GM12878 (cell line): ENCODE data around the gene RBM12. TPM values are rescaled to one million over a fixed set of nuclear protein-coding genes. Genes with fewer than 3 reads are reported as not detected.

ENCODE experiments used
- ATAC-seq: fragments of 200-7000 bp; cut with Tn5 transposase; 3 replicates; pipeline ENCODE4 v1.9.1; 2020; ENCODE audit warnings: mild to moderate bottlenecking, moderate library complexity
- BruUV-seq: library from RNA; stranded (reverse); fragments of 400-500 nt; replicated peaks from 2 replicates; lab custom pipeline; 2021; lab: Mats Ljungman, UMichigan
- CTCF ChIA-PET: fragments of 300-600 bp; sonication (Branson Sonifier 250); formaldehyde crosslinking; extraction: SDS; loops from one replicate; lab custom pipeline; 2021; ENCODE audit warnings: inconsistent platforms; lab: Yijun Ruan, JAX
- POLR2A ChIA-PET: fragments of 350-600 bp; formaldehyde crosslinking; extraction: SDS; loops from one replicate; lab custom pipeline; 2021; ENCODE audit warnings: inconsistent platforms; lab: Charles Lee
- RAD21 ChIA-PET: fragments of 300-600 bp; sonication (Branson Sonifier 250); formaldehyde crosslinking; loops from one replicate; lab custom pipeline; 2023; ENCODE audit warnings: antibody characterized with exemption; ENCODE audit not compliant: unreplicated experiment; lab: Charles Lee
- SMC1A ChIA-PET: fragments of 300-600 bp; sonication (Branson Sonifier 250); formaldehyde crosslinking; loops from one replicate; lab custom pipeline; 2023; ENCODE audit not compliant: unreplicated experiment, uncharacterized antibody; lab: Charles Lee
- DNase-seq: peaks from one replicate; pipeline ENCODE4 v3.0.0-alpha.2; 2011; ENCODE audit warnings: low read depth, low spot score
- FAIRE-seq: peaks from 3 replicates; lab custom pipeline; 2011; peaks lifted over from hg19 to GRCh38; lab: Jason Lieb, UNC
- H2AFZ ChIP-seq: 2 replicates; pipeline ENCODE4 v1.6.0; 2011; ENCODE audit warnings: low read depth, low read length, control low read depth; ENCODE audit not compliant: control insufficient read depth
- H3K27ac ChIP-seq: 2 replicates; pipeline ENCODE4 v1.5.1; 2011; ENCODE audit warnings: control low read depth; ENCODE audit not compliant: control insufficient read depth, insufficient read depth
- H3K27me3 ChIP-seq, 2 experiments: replicated peaks in 1 of 2; 2 replicates each; pipeline versions ENCODE4 v1.6.0 to v1.6.1; 2011; ENCODE audit warnings: low read length in 1 of 2; ENCODE audit not compliant: control insufficient read depth in 2 of 2, insufficient read depth in 2 of 2
- H3K36me3 ChIP-seq, 2 experiments: 2 replicates each; pipeline ENCODE4 v1.5.1; 2011; ENCODE audit warnings: low read length in 1 of 2; ENCODE audit not compliant: control insufficient read depth in 2 of 2, insufficient read depth in 2 of 2
- H3K4me1 ChIP-seq: 2 replicates; pipeline ENCODE4 v1.6.1; 2011; ENCODE audit warnings: mild to moderate bottlenecking, low read length, moderate library complexity, mixed read lengths; ENCODE audit not compliant: control insufficient read depth, insufficient read depth
- H3K4me2 ChIP-seq: 2 replicates; pipeline ENCODE4 v1.6.0; 2011; ENCODE audit warnings: control low read depth; ENCODE audit not compliant: control insufficient read depth, insufficient read depth
- H3K4me3 ChIP-seq: fragments of 200-600 bp; sonication (generic); 2 replicates; pipeline ENCODE4 v1.5.1; 2016
- H3K79me2 ChIP-seq: 2 replicates; pipeline ENCODE4 v1.6.0; 2011; ENCODE audit warnings: low read length; ENCODE audit not compliant: control insufficient read depth, insufficient read depth
- H3K9ac ChIP-seq: 2 replicates; pipeline ENCODE4 v1.8.0; 2011; ENCODE audit warnings: low read length, control low read depth, mixed read lengths; ENCODE audit not compliant: control insufficient read depth, insufficient read depth
- H3K9me3 ChIP-seq: replicated peaks from 3 replicates; pipeline ENCODE4 v1.5.1; 2011; ENCODE audit warnings: mild to moderate bottlenecking, low read length; ENCODE audit not compliant: control insufficient read depth, insufficient read depth
- H4K20me1 ChIP-seq: 2 replicates; pipeline ENCODE4 v1.6.0; 2011; ENCODE audit not compliant: control insufficient read depth, insufficient read depth
- ATF7 ChIP-seq: fragments of 450-650 bp; IDR thresholded peaks from 2 replicates; pipeline ENCODE4 v1.6.1; 2016; ENCODE audit warnings: low read depth, mild to moderate bottlenecking
- POLR2AphosphoS2 ChIP-seq: IDR thresholded peaks from 2 replicates; pipeline ENCODE4 v1.6.1; 2011; ENCODE audit warnings: low read depth, mild to moderate bottlenecking, low read length, improper control_type of control experiment, moderate library complexity
- RFX5 ChIP-seq: IDR thresholded peaks from 2 replicates; pipeline ENCODE4 v1.6.1; 2011; ENCODE audit warnings: low read depth, low read length, improper control_type of control experiment
- SUPT20H ChIP-seq: IDR thresholded peaks from 2 replicates; pipeline ENCODE4 v1.6.1; 2011; ENCODE audit warnings: low read depth, mild to moderate bottlenecking, low read length, moderate library complexity, borderline replicate concordance; ENCODE audit not compliant: control insufficient read depth
- TBL1XR1 ChIP-seq: IDR thresholded peaks from 2 replicates; pipeline ENCODE4 v1.6.1; 2012; ENCODE audit warnings: low read depth, low read length, improper control_type of control experiment
- TCF7 ChIP-seq: IDR thresholded peaks from 2 replicates; pipeline ENCODE4 v1.6.1; 2014; ENCODE audit warnings: antibody characterized with exemption, borderline replicate concordance
- WGBS: methylation state at CpG from one replicate; pipeline ENCODE4 v1.1.6; 2016; ENCODE audit warnings: low lambda C conversion rate; ENCODE audit not compliant: insufficient replicate concordance, insufficient coverage; ENCODE audit errors: missing lambda C conversion rate; 5-methylcytosine and 5-hydroxymethylcytosine counted together
- in situ Hi-C: fragments of 300-500 bp; cut with MboI; formaldehyde crosslinking; loops from 9 replicates; pipeline ENCODE4 v1.14.3; 2018; ENCODE audit warnings: mixed read lengths
- intact Hi-C: fragments of 100-400 bp; cut with micrococcal nuclease; formaldehyde crosslinking; loops from one replicate; pipeline ENCODE4 v1.14.2; 2022; ENCODE audit not compliant: unreplicated experiment
- polyA plus RNA-seq, 11 experiments: library from polyadenylated mRNA; depleted of rRNA in 4 of 11; unstranded in 6 of 11; stranded (reverse) in 5 of 11; fragments of >200 nt; fragmentation: Nextera tagmentation in 4 of 11; fragmentation: Illumina TruSeq in 1 of 11; extraction: Ambion mirVana in 4 of 11; extraction: Trizol in 1 of 11; gene quantifications; 1 replicate in 1 of 11; 2 replicates in 10 of 11; pipeline versions ENCODE4 v1.2.1 to v1.2.3, GENCODE V29; 2011 to 2016; ENCODE audit warnings: inconsistent platforms in 2 of 11, missing spikeins in 2 of 11, low read depth in 1 of 11
- total RNA-seq, 4 experiments: library from RNA; depleted of rRNA in 3 of 4; stranded (reverse); fragments of >200 nt in 3 of 4; fragmentation: Illumina TruSeq in 1 of 4; extraction: Trizol in 1 of 4; gene quantifications; 2 replicates each; pipeline versions ENCODE4 v1.2.1 to v1.2.3, GENCODE V29; 2013 to 2021
- TF ChIP-seq, protein P1 (sequence below): fragments of 450-650 bp; IDR thresholded peaks from 2 replicates; pipeline ENCODE4 v1.6.1; 2016; ENCODE audit warnings: mild to moderate bottlenecking, moderate library complexity, borderline replicate concordance
- TF ChIP-seq, protein P2 (sequence below): fragments of 450-650 bp; IDR thresholded peaks from 2 replicates; pipeline ENCODE4 v1.6.1; 2018; ENCODE audit warnings: borderline replicate concordance, mild to moderate bottlenecking; ENCODE audit not compliant: partially characterized antibody
- TF ChIP-seq, protein P3 (sequence below): fragments of 450-650 bp; conservative IDR thresholded peaks from 2 replicates; pipeline ENCODE4 v1.6.1; 2017; ENCODE audit warnings: mild to moderate bottlenecking, moderate library complexity
- TF ChIP-seq, protein P4 (sequence below): fragments of 450-650 bp; IDR thresholded peaks from 2 replicates; pipeline ENCODE4 v1.6.1; 2017; ENCODE audit warnings: low read depth, mild to moderate bottlenecking, moderate library complexity
- TF ChIP-seq, protein P5 (sequence below): fragments of 450-650 bp; IDR thresholded peaks from 2 replicates; pipeline ENCODE4 v1.6.1; 2017; ENCODE audit warnings: mild to moderate bottlenecking

RBM12 gene
- total and polyA plus RNA-seq, 10 of the 15 experiments (the other 5 are each of a cell fraction or from before 2014, with no cell fraction given) = 4.7 to 153 (median 58.5) TPM

DNA sequence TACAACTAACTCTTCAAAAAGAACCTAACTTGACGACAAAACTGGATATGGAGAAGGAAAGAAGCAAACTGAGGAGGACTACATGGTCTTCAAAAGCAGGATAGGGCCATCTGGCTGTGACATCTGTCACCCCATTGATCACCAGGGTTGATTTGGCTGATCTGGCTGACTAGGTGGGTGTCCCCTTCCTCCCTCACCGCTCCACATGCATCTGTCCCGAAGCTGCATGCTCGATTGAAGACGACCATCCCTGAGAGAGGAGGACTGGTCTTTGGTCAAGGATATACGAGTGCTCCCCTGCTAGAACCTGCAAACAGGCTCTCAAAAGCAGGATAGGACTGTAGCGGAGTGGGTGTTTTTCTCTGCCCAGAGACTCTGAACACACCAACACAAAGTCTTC lies 21.7 kb downstream of the RBM12 start:
- Histone ChIP-seq H4K20me1 (no peaks in the 10 kb centered on the region; the same call in 1 of the 2 replicates), H3K4me1 (no peaks in the 10 kb centered on the region), H3K27ac (no peak overlapping the region), H2AFZ (no peak overlapping the region), H3K79me2 (peaks cover 2% of the 10 kb centered on the region), H3K4me3 (no peak overlapping the region), H3K27me3 (no peaks in the 10 kb centered on the region), H3K9me3 (no peaks in the 10 kb centered on the region), H3K9ac (no peak overlapping the region), H3K36me3 (0 out of 4 replicates have a peak, but pooled peaks cover 0 to 7% of the 10 kb centered on the region in 2 experiments), H3K4me2 (no peak overlapping the region)
- ChIA-PET RAD21 (no interaction called here), CTCF (no interaction called here), SMC1A (no interaction called here), POLR2A (no interaction called here)
- in situ Hi-C loops = no loop called here
- intact Hi-C loops = no loop called here
- no TSS peak for BruUV-seq
- DNase-seq (no peak), ATAC-seq (no peak), FAIRE-seq (no peak)
- WGBS = 96% methylated on average over 7 of the region's 7 CpGs
- no peak for TF ChIP-seq TCF7
- TF ChIP-seq, protein P1, sequence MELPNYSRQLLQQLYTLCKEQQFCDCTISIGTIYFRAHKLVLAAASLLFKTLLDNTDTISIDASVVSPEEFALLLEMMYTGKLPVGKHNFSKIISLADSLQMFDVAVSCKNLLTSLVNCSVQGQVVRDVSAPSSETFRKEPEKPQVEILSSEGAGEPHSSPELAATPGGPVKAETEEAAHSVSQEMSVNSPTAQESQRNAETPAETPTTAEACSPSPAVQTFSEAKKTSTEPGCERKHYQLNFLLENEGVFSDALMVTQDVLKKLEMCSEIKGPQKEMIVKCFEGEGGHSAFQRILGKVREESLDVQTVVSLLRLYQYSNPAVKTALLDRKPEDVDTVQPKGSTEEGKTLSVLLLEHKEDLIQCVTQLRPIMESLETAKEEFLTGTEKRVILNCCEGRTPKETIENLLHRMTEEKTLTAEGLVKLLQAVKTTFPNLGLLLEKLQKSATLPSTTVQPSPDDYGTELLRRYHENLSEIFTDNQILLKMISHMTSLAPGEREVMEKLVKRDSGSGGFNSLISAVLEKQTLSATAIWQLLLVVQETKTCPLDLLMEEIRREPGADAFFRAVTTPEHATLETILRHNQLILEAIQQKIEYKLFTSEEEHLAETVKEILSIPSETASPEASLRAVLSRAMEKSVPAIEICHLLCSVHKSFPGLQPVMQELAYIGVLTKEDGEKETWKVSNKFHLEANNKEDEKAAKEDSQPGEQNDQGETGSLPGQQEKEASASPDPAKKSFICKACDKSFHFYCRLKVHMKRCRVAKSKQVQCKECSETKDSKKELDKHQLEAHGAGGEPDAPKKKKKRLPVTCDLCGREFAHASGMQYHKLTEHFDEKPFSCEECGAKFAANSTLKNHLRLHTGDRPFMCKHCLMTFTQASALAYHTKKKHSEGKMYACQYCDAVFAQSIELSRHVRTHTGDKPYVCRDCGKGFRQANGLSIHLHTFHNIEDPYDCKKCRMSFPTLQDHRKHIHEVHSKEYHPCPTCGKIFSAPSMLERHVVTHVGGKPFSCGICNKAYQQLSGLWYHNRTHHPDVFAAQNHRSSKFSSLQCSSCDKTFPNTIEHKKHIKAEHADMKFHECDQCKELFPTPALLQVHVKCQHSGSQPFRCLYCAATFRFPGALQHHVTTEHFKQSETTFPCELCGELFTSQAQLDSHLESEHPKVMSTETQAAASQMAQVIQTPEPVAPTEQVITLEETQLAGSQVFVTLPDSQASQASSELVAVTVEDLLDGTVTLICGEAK = no peak
- no peak for TF ChIP-seq ATF7
- TF ChIP-seq RFX5 = no peak
- TF ChIP-seq, protein P2, sequence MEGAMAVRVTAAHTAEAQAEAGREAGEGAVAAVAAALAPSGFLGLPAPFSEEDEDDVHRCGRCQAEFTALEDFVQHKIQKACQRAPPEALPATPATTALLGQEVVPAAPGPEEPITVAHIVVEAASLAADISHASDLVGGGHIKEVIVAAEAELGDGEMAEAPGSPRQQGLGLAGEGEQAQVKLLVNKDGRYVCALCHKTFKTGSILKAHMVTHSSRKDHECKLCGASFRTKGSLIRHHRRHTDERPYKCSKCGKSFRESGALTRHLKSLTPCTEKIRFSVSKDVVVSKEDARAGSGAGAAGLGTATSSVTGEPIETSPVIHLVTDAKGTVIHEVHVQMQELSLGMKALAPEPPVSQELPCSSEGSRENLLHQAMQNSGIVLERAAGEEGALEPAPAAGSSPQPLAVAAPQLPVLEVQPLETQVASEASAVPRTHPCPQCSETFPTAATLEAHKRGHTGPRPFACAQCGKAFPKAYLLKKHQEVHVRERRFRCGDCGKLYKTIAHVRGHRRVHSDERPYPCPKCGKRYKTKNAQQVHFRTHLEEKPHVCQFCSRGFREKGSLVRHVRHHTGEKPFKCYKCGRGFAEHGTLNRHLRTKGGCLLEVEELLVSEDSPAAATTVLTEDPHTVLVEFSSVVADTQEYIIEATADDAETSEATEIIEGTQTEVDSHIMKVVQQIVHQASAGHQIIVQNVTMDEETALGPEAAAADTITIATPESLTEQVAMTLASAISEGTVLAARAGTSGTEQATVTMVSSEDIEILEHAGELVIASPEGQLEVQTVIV = no peak
- no peak for TF ChIP-seq POLR2AphosphoS2
- TF ChIP-seq, protein P3, sequence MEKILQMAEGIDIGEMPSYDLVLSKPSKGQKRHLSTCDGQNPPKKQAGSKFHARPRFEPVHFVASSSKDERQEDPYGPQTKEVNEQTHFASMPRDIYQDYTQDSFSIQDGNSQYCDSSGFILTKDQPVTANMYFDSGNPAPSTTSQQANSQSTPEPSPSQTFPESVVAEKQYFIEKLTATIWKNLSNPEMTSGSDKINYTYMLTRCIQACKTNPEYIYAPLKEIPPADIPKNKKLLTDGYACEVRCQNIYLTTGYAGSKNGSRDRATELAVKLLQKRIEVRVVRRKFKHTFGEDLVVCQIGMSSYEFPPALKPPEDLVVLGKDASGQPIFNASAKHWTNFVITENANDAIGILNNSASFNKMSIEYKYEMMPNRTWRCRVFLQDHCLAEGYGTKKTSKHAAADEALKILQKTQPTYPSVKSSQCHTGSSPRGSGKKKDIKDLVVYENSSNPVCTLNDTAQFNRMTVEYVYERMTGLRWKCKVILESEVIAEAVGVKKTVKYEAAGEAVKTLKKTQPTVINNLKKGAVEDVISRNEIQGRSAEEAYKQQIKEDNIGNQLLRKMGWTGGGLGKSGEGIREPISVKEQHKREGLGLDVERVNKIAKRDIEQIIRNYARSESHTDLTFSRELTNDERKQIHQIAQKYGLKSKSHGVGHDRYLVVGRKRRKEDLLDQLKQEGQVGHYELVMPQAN = no peak
- TF ChIP-seq SUPT20H = no peak
- TF ChIP-seq, protein P4, sequence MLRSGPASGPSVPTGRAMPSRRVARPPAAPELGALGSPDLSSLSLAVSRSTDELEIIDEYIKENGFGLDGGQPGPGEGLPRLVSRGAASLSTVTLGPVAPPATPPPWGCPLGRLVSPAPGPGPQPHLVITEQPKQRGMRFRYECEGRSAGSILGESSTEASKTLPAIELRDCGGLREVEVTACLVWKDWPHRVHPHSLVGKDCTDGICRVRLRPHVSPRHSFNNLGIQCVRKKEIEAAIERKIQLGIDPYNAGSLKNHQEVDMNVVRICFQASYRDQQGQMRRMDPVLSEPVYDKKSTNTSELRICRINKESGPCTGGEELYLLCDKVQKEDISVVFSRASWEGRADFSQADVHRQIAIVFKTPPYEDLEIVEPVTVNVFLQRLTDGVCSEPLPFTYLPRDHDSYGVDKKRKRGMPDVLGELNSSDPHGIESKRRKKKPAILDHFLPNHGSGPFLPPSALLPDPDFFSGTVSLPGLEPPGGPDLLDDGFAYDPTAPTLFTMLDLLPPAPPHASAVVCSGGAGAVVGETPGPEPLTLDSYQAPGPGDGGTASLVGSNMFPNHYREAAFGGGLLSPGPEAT = no peak
- TF ChIP-seq, protein P5, sequence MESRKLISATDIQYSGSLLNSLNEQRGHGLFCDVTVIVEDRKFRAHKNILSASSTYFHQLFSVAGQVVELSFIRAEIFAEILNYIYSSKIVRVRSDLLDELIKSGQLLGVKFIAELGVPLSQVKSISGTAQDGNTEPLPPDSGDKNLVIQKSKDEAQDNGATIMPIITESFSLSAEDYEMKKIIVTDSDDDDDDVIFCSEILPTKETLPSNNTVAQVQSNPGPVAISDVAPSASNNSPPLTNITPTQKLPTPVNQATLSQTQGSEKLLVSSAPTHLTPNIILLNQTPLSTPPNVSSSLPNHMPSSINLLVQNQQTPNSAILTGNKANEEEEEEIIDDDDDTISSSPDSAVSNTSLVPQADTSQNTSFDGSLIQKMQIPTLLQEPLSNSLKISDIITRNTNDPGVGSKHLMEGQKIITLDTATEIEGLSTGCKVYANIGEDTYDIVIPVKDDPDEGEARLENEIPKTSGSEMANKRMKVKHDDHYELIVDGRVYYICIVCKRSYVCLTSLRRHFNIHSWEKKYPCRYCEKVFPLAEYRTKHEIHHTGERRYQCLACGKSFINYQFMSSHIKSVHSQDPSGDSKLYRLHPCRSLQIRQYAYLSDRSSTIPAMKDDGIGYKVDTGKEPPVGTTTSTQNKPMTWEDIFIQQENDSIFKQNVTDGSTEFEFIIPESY = no peak
- TF ChIP-seq TBL1XR1 = no peak
